HG03103 (cell line): ENCODE measurements around the gene C11orf86.
"Not testable (repeated sequence)": the region's sequence is repeated elsewhere in the genome, so short reads cannot be mapped to it uniquely, and the experiment has no call there.

Experiments used
- ATAC-seq: cut with Tn5 transposase; IDR thresholded peaks from one replicate; pipeline ENCODE4 v1.9.1; 2021; ENCODE audit warnings: low read depth; ENCODE audit not compliant: unreplicated experiment

The C11orf86 gene

GRCh38 chr11:66987924-66988637 lies 13.0 kb downstream of the C11orf86 start:
- ATAC-seq: no peak

GRCh38 chr11:66988741-66989140 lies 13.6 kb downstream of the C11orf86 start:
- not testable (repeated sequence) for ATAC-seq

- not testable (repeated sequence) for ATAC-seq
These were observed 14.3 kb downstream of the C11orf86 start for GRCh38 chr11:66989360-66989759.

GRCh38 chr11:66992041-66992440 lies 16.9 kb downstream of the C11orf86 start:
- ATAC-seq: no peak

GRCh38 chr11:66996609-66997273 lies 21.6 kb downstream of the C11orf86 start:
- no peak for ATAC-seq

GRCh38 chr11:66999555-66999954 lies 24.5 kb downstream of the C11orf86 start:
- ATAC-seq: no peak

- no peak for ATAC-seq
These were observed 26.2 kb downstream of the C11orf86 start for GRCh38 chr11:67001332-67001731.

- no peak for ATAC-seq
These were observed 27.3 kb downstream of the C11orf86 start for GRCh38 chr11:67002297-67002913.

- no peak for ATAC-seq
These were observed 27.9 kb downstream of the C11orf86 start for GRCh38 chr11:67002921-67003411.

- ATAC-seq: not testable (repeated sequence)
These were observed 30.1 kb downstream of the C11orf86 start for GRCh38 chr11:67005200-67005599.

- no peak for ATAC-seq
These were observed 31.2 kb downstream of the C11orf86 start for GRCh38 chr11:67006029-67006884.

- no peak for ATAC-seq
These were observed 32.0 kb downstream of the C11orf86 start for GRCh38 chr11:67007126-67007525.

- ATAC-seq: no peak
These were observed 35.3 kb downstream of the C11orf86 start for GRCh38 chr11:67010296-67010905.

GRCh38 chr11:67013511-67014045 lies 38.5 kb downstream of the C11orf86 start:
- no peak for ATAC-seq

- no peak for ATAC-seq
These were observed 39.2 kb downstream of the C11orf86 start for GRCh38 chr11:67014343-67014742.

- no peak for ATAC-seq
These were observed 39.9 kb downstream of the C11orf86 start for GRCh38 chr11:67015048-67015447.

GRCh38 chr11:67016550-67016949 lies 41.4 kb downstream of the C11orf86 start:
- ATAC-seq: no peak

- no peak for ATAC-seq
These were observed 45.8 kb downstream of the C11orf86 start for GRCh38 chr11:67020949-67021348.

- ATAC-seq: no peak
These were observed 47.3 kb downstream of the C11orf86 start for GRCh38 chr11:67022341-67022933.
